Dedifferentiated amniotic fluid mesenchymal stem cell (primary cell): ENCODE data around the gene DPY19L3.
A peak's percentile ranks its signal among the peaks of the same experiment; 100 is the strongest.
"Not testable (repeated sequence)": the region's sequence is repeated elsewhere in the genome, so short reads cannot be mapped to it uniquely, and the experiment has no call there.

Source experiments
- DNase-seq: peaks from one replicate; pipeline ENCODE4 v3.0.0-alpha.2; 2016; ENCODE audit errors: extremely low spot score

DPY19L3 gene

DNA sequence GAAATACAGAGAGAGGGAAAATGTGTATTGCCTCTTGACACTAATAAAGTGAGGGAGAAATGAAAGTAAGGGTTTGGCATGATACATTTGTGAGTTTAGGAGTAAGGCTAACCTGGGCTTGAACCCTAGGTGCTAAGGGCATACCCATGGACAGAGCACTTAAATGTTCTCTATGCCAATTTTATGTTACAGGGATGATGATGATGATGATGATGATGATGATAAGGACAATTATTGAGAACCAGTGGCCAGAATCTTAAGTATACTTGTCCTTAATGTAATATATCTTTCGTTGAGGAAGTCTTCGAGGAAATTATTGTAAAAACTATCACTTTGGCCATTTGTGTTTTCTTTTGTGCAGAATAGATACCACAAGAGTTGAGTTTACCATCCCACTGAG, 33.2 kb downstream of the DPY19L3 start:
- DNase-seq, result no peak

GRCh38 chr19:32442650-32443049, 37.1 kb downstream of the DPY19L3 start:
- DNase-seq, result no peak

DNA sequence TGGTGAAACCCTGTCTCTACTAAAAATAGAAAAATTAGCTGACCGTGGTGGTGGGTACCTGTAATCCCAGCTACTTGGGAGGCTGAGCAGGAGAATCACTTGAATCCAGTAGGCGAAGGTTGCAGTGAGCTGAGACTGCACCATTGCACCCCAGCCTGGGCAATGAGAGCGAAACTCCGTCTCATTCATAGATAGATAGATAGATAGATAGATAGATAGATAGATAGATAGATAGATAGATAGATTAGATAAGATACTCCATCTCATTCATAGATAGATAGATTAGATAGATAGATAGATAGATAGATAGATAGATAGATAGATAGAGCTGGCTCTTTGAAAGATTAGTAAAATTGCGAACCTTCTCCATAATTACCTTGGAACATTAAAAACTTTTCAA, 42.0 kb downstream of the DPY19L3 start:
- not testable (repeated sequence) for DNase-seq

DNA sequence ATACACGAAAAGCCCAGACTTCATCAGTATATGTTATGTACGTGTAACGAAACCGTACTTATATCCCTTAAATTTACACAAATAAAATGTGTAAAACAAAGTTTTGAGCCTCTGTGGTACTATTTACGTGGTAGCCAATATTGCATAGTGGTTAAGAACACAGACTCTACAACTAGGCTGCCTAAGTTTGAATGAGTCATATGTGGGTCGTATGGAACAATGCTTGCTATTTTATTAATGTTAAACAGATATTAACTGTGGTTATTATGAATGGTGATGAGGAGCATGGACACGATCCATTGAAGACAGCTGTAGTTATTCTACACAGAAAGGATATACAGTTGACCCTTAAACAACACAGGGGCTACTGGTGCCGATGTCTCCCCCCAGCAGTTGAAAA, 42.5 kb downstream of the DPY19L3 start:
- no peak for DNase-seq

DNA sequence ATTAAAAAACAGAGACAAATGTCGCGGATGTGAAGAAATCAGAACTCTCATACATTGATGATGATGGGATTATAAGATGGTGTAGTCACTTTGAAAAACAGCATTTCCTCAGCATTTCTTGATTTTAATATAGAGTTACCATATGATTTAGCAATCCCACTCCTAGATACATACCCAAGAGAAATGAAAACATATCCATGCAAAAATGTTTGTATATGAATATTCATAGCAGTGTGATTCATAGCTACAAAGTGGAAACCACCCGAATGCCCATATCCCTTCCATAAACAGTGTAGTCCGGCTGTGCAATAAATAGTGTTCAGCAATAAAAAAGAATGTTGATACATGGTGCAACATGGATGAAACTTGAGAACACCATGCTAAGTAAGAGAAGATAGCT, 44.6 kb downstream of the DPY19L3 start:
- peak; percentile 46 for DNase-seq

DNA sequence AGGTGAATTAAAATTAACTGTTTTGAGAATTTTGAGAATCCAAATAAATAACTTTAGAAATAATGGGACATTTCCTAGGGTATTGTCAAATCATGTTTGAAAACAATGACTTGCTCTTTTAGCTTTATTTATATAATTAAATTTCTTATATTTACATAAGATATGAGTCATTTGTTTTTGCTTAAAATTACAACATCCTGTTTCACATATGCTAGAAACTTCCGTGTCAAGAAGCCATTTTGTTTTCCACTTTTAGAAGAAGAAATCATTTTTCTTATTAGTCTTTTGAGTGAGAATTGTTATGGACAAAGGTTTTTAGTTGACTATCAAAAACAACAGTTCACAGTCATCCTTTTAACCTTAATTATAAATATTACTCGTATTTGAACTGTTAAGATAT, 48.2 kb downstream of the DPY19L3 start:
- DNase-seq, result no peak

GRCh38 chr19:32456406-32456805, 50.8 kb downstream of the DPY19L3 start:
- DNase-seq, result no peak

GRCh38 chr19:32457571-32458158, 52.1 kb downstream of the DPY19L3 start:
- DNase-seq, result no peak

GRCh38 chr19:32458500-32459123, 53.0 kb downstream of the DPY19L3 start:
- DNase-seq, result no peak

GRCh38 chr19:32459204-32459865, 53.8 kb downstream of the DPY19L3 start:
- DNase-seq, result no peak

GRCh38 chr19:32460476-32460875, 54.9 kb downstream of the DPY19L3 start:
- no peak for DNase-seq

DNA sequence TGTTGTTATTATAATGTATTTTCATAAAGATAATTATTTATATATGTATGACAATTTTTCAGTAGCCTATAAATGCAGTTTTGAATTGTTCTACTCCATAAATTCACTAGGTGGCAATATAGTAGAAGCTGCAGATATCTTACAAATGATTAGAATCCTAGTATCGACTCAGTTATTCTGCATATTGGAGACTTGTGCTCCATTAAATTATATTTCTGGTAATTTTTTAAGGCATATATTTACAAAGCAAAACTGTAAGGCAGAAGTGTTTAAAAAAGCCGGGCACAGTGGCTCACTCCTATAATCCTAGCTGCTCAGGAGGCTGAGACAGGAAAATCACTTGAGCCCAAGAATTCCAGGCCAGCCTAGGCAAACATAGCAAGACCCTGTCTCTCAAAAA, 58.7 kb downstream of the DPY19L3 start:
- no peak for DNase-seq

- no peak for DNase-seq
Observed at GRCh38 chr19:32465176-32465575, 59.6 kb downstream of the DPY19L3 start.

DNA sequence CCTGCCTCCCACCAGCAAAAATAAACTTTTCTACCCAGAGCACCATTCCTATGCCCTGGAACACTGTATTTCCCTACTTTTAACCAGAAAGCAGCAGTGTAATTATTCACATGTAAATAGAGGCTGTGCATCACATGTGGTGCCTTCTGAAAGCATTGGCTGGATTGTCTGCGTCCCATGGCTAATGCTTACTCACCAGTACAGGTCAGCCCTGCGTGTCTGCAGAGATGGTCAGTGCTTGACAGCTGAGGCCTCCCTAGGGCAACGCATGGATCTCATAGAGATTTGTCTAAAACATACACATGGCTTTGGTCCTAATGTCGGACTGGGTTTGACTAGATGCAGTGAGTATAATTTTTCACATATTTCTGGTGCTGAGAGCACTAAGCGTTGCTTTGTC, 64.2 kb downstream of the DPY19L3 start:
- DNase-seq, result no peak

GRCh38 chr19:32471095-32471494, 65.5 kb downstream of the DPY19L3 start:
- DNase-seq, result no peak

GRCh38 chr19:32471811-32472210, 66.2 kb downstream of the DPY19L3 start:
- no peak for DNase-seq

- DNase-seq, result no peak
Observed at GRCh38 chr19:32475141-32476031, 69.8 kb downstream of the DPY19L3 start.

GRCh38 chr19:32476032-32476350, 70.4 kb downstream of the DPY19L3 start:
- no peak for DNase-seq

DNA sequence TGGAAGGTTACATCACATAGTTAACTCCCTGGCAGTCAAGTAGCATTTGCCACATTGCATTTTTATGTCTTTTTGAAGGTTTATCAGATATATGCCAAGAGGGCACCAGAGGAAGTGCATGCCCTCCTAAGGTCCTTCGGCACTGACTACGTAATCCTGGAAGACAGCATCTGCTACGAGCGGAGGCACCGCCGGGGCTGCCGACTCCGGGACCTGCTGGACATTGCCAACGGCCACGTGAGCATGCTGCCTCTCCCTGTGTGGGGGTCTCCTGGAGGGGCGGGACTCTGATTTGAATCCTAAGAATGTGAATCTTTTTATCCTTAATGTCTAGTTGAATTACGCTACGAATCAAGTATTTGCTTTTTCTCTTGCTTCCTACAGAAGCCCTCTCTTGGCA, 74.8 kb downstream of the DPY19L3 start:
- no peak for DNase-seq

DNA sequence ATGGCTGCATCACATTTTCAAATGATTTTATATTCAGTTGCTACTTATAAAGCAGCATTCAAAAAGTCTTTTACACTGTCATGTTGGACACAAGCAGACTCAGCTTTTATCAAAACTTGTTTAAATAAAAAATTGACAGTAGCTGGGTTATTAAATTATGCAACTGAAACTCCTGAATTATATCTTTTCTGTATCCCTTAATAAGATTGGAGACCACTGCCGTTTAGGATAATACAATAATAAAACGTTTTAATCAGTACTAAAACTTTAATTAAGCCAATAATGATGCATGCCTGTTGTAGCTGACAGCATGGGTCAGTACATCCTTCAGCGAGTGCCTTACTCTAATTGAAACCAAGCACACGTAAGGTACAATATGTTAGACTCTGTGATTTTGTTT, 78.0 kb downstream of the DPY19L3 start:
- DNase-seq, result no peak

DNA sequence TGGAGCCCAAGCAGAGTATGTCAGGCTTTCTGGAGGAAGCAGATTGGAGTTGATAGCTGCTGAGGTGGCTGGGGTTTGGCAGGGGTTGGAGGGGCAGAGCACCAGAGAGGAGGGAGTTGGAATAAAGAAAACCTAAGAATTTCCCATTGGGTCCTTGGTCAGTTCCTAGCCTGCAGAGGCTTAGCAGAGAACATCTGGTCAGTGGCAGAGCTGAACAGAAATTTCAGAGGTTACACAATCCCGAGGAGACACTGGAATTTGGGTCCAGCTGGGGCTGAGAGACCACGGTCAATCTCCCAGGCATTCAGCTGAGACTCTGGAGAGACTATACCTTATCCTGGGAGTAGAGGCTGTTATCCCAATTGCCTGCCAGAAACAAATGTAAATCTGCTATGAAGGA, 84.4 kb downstream of the DPY19L3 start:
- DNase-seq, result no peak

DNA sequence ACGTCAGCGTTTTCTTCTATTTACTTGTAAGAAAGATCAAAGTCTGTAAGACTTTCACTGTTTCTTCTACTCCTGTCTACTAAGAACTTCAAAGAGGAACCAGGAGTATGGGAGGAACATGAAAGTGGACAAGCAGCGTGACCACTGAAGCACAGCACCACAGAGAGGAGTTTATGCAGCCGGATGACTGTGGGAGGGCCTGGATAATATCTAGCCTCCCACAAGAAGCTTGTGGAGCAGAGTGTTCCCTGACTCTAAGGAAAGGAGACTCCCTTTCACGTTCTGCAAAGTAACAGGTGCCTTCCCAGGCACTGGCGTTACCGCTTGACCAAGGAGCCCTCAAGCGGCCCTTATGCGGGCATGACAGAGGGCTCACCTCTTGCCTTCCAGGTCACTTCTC, 91.8 kb downstream of the DPY19L3 start:
- DNase-seq, result no peak
